Iris pigment epithelial cell (primary cell): ENCODE measurements around the gene MTMR2.
"Not testable (repeated sequence)": the region's sequence is repeated elsewhere in the genome, so short reads cannot be mapped to it uniquely, and the experiment has no call there.

Source experiments
- DNase-seq: peaks from one replicate; pipeline ENCODE4 v3.0.0-alpha.2; 2011; ENCODE audit warnings: low read depth

MTMR2 gene

DNA sequence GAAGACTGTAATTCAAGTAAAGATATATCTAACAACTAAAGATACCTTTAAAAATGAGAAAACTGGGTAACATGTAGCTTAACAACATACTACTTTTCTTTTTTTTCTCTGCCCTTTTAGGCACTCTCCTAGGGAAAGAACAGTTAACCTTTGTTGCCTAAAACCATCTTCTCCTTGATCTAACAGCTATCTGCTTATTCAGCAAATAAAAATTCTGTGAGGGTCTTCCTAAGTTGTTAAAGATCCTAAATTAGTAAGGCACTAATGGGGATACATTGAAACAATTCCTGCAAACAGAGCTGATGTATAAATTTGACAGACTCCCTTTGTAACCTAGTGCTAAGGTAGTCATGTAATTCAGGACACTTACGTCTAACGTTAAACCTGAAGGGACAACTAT is 39.1 kb downstream of the MTMR2 start:
- DNase-seq = no peak

GRCh38 chr11:95884376-95884775 is 39.5 kb downstream of the MTMR2 start:
- DNase-seq = peak; percentile 86

DNA sequence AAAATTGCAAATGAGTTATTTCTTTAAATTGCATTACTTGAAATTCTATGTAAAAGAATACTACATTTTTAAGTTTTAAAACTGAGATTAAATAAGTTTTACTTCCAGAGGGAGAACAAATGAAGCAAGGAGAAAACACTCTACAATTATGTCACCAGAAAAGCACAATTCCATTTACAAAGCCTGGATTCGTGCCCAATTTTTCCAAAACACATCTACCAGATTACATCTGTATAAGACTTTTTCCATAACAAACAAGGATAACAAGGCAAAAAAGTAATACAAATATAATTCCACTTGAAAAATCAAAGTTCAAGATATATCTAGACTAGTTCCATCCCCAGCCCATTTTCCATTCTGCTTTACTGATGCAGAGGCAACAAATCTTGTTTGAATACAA is 40.5 kb downstream of the MTMR2 start:
- no peak for DNase-seq

DNA sequence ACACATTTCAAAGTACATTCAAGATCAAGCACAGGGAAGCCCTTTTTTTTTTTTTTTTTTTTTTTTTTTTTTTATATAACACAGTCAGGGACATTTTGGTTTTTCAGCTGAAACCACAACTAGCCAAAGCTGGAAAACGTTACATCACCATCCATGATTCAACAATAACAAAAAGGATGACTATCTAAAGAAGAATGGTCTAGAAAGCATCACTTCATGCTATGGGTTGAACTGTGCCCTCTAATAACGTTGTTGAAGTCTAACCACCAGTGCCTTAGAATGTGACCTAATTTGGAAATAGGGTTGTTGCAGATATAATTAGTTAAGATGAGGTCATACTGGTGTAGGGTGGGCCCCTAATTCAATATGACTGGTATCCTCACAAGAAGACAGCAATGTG is 46.6 kb downstream of the MTMR2 start:
- peak; percentile 99 for DNase-seq

DNA sequence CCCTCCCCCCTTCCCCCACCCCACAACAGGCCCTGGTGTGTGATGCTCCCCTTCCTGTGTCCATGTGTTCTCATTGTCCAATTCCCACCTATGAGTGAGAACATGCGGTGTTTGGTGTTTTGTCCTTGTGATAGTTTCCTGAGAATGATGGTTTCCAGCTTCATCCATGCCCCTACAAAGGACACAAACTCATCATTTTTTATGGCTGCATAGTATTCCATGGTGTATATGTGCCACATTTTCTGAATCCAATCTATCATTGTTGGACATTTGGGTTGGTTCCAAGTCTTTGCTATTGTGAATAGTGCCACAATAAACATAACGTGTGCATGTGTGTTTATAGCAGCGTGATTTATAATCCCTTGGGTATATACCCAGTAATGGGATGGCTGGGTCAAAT is 53.0 kb downstream of the MTMR2 start:
- DNase-seq = not testable (repeated sequence)

DNA sequence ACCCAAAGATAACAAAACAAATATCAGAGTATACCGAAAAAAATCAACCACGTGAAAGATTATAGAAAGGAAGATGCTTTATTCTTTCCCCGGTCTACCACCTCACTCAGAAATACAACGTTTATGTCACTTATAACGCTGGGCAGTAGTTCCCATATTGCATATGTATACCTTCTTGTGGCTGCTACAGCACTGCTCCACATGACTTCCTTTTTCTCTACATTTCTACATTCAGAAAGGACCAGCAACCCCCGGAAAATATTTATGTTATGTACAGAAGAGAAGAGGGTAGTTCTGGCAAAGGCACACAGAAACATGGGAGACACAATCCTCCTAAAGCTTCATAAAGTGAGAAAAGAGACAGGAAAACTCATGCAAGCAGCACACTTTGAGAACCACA is 56.8 kb downstream of the MTMR2 start:
- DNase-seq = no peak

- peak; percentile 90 for DNase-seq
Measured at GRCh38 chr11:95863486-95864140, 60.3 kb downstream of the MTMR2 start.

- not testable (repeated sequence) for DNase-seq
Measured at GRCh38 chr11:95860024-95860423, 63.9 kb downstream of the MTMR2 start.

DNA sequence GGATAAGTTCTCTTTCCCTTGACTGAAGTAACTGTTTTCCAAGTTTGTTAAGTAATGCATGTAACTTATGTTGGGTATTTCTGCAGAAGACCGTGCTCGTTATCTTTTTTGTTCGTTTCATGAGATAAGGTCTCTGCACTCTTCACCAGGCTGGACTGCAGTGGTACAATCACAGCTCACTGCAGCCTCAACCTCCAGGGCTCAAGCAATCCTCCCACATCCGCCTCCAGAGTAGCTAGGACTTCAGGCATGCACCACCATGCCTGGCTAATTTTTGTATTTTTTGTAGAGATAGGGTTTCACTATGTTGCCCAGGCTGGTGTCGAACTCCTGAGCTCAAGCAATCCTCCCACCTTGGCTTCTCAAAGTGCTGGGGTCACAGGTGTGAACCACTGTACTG is 69.5 kb downstream of the MTMR2 start:
- not testable (repeated sequence) for DNase-seq

DNA sequence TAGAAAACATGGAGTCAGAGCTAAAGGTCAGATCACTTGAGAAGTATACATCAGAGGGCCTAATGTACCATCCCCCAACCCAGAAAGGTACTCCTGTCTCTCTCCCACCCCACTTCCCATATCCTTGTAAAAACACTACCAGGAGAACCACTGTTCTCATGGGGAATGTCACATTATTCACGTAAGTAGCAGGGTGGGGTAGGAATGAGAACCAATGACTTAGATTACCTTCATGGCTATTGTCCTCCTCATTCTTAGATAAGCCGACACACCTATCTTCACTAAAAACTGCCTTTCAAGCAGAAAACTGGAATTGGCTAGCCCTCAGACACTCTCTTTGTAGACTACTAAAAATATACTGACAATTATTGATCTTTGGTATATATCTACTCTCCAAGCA is 70.0 kb downstream of the MTMR2 start:
- DNase-seq = no peak

DNA sequence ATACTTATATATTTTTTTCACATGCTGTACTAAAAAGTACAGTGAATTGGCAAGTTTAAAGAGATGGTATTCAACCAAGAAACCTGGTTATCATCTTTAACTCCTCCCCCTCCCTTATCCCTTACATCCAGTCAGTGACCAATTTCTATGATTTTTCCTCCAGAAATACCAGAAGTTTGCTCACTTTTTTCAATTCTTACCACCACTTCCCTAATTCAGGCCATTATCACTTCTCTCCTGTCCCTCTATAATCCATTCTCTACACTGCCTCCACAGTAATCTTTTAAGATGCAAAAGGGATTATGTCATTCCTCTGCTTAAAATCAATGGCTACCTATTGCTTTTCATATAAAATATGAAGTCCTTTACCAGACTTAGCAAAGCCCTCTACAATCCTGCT is 70.8 kb downstream of the MTMR2 start:
- no peak for DNase-seq

DNA sequence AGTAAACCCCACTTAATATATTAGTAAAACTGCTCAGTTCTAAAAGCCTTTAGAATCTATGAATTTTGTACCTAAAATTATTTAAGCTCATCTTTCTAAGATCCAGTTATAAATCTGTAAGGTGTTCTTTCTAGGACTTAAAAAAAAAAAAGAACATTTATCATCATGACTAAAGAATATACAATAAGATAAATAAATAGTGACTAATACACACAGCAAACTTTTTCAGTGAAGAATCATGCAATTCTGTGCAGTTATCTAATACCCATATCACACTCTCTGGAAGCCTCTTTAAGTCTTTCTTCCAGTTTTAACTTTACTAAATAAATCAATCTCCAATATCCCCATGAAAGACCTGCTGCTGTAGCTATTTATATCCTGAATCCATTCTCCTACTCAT is 73.8 kb downstream of the MTMR2 start:
- DNase-seq = no peak

DNA sequence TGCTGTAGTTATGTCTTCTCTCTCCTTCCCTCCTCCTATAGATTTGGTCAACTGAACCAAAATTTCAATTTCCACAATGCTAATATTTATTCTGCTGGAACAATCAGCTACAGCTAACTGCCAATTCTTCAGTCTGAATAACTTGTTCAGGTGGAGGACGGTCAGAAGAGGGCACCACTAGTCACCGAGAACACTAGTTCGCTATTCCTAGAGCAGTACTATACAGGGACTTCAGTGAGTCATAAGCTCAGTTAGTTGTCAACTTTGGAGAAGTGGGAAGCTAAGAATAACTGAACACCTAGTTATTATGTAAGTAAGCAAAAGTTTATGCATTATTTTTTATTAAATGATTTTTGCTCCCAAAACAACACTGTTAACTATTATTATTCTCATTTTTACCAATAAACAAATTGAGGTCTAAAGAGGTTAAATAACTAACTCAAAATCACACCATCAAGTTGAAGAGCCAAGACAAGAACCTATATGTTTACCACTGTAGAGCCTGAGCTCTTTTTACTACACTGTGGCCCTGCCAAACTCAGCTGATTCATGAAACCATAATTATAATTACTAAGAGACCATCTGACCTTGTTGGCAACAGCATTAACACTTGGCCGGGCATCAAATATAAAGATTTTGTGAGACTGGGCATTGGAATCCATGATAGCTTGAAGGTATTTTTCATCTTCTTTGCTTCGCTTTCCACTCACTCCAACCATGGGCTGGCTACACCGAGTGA is 74.7 kb downstream of the MTMR2 start:
- peak; percentile 85 for DNase-seq

- DNase-seq = no peak
Measured at GRCh38 chr11:95845167-95845566, 78.7 kb downstream of the MTMR2 start.

GRCh38 chr11:95835768-95836488 is 88.0 kb downstream of the MTMR2 start:
- DNase-seq = peak; percentile 95

DNA sequence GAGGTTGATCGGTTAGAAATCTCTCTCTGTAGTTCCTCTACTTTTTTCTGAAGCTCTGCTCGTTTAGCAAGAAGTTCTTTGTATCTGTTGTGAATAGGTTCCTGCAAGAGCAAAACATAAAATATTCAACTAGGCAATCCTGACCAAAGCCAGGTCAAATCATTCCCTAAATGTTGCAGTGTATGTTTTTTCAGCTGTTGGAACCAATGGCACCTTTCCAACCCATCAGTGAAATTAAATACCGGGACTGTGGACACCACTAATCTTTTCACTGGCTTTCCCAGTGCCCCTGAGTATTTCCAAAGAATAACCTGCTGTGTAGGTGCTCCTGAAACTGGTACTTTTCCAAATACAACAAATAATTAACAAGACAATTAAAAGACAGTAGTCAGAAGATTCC is 88.6 kb downstream of the MTMR2 start:
- no peak for DNase-seq

GRCh38 chr11:95833378-95833777 is 90.5 kb downstream of the MTMR2 start:
- DNase-seq = no peak

DNA sequence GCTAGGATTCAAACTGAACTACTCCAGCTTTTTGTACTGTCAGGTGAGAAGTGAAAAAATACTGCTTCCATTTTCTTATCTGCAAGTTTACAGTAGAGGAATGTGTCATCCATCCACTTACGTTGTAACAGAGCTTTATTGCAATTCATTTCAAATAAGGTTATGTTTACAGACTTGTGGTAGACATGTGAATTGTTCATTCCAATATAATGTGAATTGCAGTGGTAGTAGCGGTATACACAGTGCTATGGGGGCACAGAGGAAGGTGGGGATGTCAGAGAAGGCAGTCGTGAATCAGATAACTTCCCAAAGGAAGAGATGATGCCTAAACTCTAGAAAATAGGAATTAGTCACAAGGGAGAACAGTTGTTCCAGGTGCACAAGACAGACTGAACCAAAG is 91.1 kb downstream of the MTMR2 start:
- DNase-seq = peak; percentile 87

DNA sequence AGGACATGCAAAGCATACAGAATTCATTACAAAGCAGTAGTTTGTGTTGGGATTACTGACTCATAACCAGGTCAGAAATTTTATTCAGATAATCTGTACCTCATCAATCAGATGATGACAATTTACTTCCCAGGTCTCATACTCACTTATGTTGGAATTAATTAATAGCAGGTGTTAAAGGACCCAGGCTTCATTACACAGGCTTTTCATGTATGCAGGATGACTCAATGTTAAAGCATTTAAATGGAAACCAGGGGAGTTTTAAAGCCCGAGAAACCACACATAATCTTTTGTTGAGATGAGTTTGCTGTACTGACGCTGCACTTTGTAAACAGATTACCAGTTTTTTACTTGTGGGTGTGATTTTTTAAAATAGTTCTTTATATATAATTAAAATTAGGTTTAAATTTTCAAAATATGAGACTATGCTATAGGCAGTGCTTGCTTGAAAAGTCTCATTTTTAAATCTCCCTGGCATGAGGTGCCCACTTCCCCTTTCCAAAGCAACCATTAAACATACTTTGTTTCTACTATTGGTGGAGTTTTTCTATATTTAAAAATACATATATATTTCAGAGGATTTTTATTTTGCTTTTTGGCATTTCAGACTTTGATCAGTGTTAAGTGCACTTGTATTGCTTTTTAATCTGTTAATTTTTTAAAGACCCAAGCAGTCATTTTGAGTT is 92.6 kb downstream of the MTMR2 start:
- peak; percentile 91 for DNase-seq

- DNase-seq = peak; percentile 69
Measured at GRCh38 chr11:95829580-95830259, 94.2 kb downstream of the MTMR2 start.

GRCh38 chr11:95827696-95828095 is 96.2 kb downstream of the MTMR2 start:
- DNase-seq = peak; percentile 57

DNA sequence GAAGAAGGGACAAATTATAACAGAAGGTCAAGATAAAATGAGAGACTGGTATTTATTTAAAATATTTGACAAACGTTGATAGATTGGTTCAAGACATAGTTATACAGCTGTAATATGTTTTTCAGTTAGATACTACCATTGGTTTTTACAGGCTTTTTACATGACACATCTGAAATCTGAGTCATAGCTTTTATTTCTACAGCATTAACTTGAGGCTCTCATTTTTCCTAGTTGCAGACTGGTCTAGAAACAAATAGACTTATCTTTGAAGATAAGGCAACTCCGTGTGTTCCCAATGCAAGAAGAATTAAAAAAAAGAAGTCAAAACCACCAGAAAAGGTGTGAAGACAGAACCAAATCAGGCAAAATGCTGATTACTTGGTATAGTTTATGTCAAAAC is 102.3 kb downstream of the MTMR2 start:
- peak; percentile 71 for DNase-seq
